Mesenchymal stem cell (in vitro differentiated cells and primary cell): Measurements from ENCODE around the gene SMYD1.

Experiments used
- DNase-seq: peaks from one replicate; pipeline ENCODE4 v3.0.0-alpha.2; 2013
- H2AFZ ChIP-seq: one replicate; pipeline ENCODE4 v1.6.1; 2013; ENCODE audit warnings: low read depth, mild to moderate bottlenecking, control low read depth, inconsistent platforms, low read length, moderate library complexity
- H2AK5ac ChIP-seq: 2 replicates; pipeline ENCODE4 v1.6.1; 2013; ENCODE audit warnings: low read length, moderate library complexity, mild to moderate bottlenecking, inconsistent platforms; ENCODE audit not compliant: severe bottlenecking
- H2BK120ac ChIP-seq: one replicate; pipeline ENCODE4 v1.6.1; 2013; ENCODE audit warnings: low read depth, mild to moderate bottlenecking, inconsistent platforms, low read length, moderate library complexity
- H2BK12ac ChIP-seq, 2 experiments: one replicate each; pipeline ENCODE4 v1.6.1; 2013; ENCODE audit warnings: inconsistent platforms in 2 of 2, low read length in 2 of 2, mild to moderate bottlenecking in 2 of 2, moderate library complexity in 2 of 2, control low read depth in 1 of 2
- H2BK15ac ChIP-seq: one replicate; pipeline ENCODE4 v1.6.1; 2013; ENCODE audit warnings: mild to moderate bottlenecking, low read depth, inconsistent platforms; ENCODE audit not compliant: poor library complexity, severe bottlenecking
- H2BK5ac ChIP-seq: 2 replicates; pipeline ENCODE4 v1.6.1; 2013; ENCODE audit warnings: low read depth, mild to moderate bottlenecking, low read length, control low read depth, inconsistent platforms; ENCODE audit not compliant: poor library complexity, severe bottlenecking
- H3K14ac ChIP-seq, 2 experiments: one replicate each; pipeline ENCODE4 v1.6.1; 2013; ENCODE audit warnings: inconsistent platforms in 2 of 2, low read length in 2 of 2, control low read depth in 1 of 2, mild to moderate bottlenecking in 1 of 2, moderate library complexity in 1 of 2
- H3K18ac ChIP-seq, 2 experiments: one replicate each; pipeline ENCODE4 v1.6.1; 2013; ENCODE audit warnings: inconsistent platforms in 2 of 2, low read length in 2 of 2, control low read depth in 1 of 2, low read depth in 1 of 2, mild to moderate bottlenecking in 1 of 2
- H3K23ac ChIP-seq, 2 experiments: one replicate each; pipeline ENCODE4 v1.6.1; 2013; ENCODE audit warnings: inconsistent platforms in 2 of 2, low read length in 2 of 2, mild to moderate bottlenecking in 2 of 2, moderate library complexity in 2 of 2, control low read depth in 1 of 2
- H3K27ac ChIP-seq: 2 replicates; pipeline ENCODE4 v1.5.1; 2013; ENCODE audit warnings: mild to moderate bottlenecking, moderate library complexity, low read length, control low read depth, inconsistent platforms; ENCODE audit not compliant: poor library complexity, severe bottlenecking
- H3K27me3 ChIP-seq, 2 experiments: 2 replicates each; pipeline versions ENCODE4 v1.6.1 to v1.7.0; 2013; ENCODE audit warnings: low read length in 2 of 2, mild to moderate bottlenecking in 2 of 2, moderate library complexity in 2 of 2, control low read depth in 1 of 2, inconsistent platforms in 1 of 2; ENCODE audit not compliant: control insufficient read depth in 1 of 2, insufficient read depth in 1 of 2
- H3K36me3 ChIP-seq, 2 experiments: 2 replicates each; pipeline versions ENCODE4 v1.6.1 to v1.7.0; 2013; ENCODE audit warnings: low read length in 2 of 2, control low read depth in 1 of 2, inconsistent platforms in 1 of 2, low read depth in 1 of 2, mild to moderate bottlenecking in 1 of 2; ENCODE audit not compliant: insufficient read depth in 2 of 2, control insufficient read depth in 1 of 2
- H3K4ac ChIP-seq, 2 experiments: one replicate each; pipeline ENCODE4 v1.6.1; 2013; ENCODE audit warnings: inconsistent platforms in 2 of 2, low read length in 2 of 2, mild to moderate bottlenecking in 2 of 2, moderate library complexity in 2 of 2, control low read depth in 1 of 2, low read depth in 1 of 2
- H3K4me1 ChIP-seq: 2 replicates; pipeline ENCODE4 v1.6.1; 2013; ENCODE audit warnings: low read depth, low read length, control low read depth; ENCODE audit not compliant: control insufficient read depth, insufficient read depth
- H3K4me2 ChIP-seq: 2 replicates; pipeline ENCODE4 v1.6.1; 2013; ENCODE audit warnings: low read length, mild to moderate bottlenecking, inconsistent platforms; ENCODE audit not compliant: poor library complexity, severe bottlenecking
- H3K4me3 ChIP-seq, 2 experiments: 2 replicates each; pipeline versions ENCODE4 v1.5.1 to v1.7.0; 2013; ENCODE audit warnings: low read length in 2 of 2, mild to moderate bottlenecking in 2 of 2, control low read depth in 1 of 2, low read depth in 1 of 2; ENCODE audit not compliant: insufficient read depth in 1 of 2
- H3K79me1 ChIP-seq: replicated peaks from 2 replicates; pipeline ENCODE4 v1.6.1; 2013; ENCODE audit warnings: mild to moderate bottlenecking, control low read depth, low read length, inconsistent platforms; ENCODE audit not compliant: poor library complexity, severe bottlenecking
- H3K9ac ChIP-seq: 2 replicates; pipeline ENCODE4 v1.7.0; 2013; ENCODE audit warnings: mild to moderate bottlenecking, low read length, moderate library complexity
- H3K9me3 ChIP-seq: 2 replicates; pipeline ENCODE4 v1.7.0; 2013; ENCODE audit warnings: mild to moderate bottlenecking, low read length; ENCODE audit not compliant: control insufficient read depth
- H4K8ac ChIP-seq: one replicate; pipeline ENCODE4 v1.6.1; 2013; ENCODE audit warnings: inconsistent platforms, mild to moderate bottlenecking, low read length, moderate library complexity
- H4K91ac ChIP-seq: one replicate; pipeline ENCODE4 v1.6.1; 2013; ENCODE audit warnings: mild to moderate bottlenecking, low read length, inconsistent platforms
- WGBS: methylation state at CpG from one replicate; pipeline ENCODE4 v1.1.7; 2013; ENCODE audit warnings: mixed read lengths; 5-methylcytosine and 5-hydroxymethylcytosine counted together

SMYD1 gene

DNA sequence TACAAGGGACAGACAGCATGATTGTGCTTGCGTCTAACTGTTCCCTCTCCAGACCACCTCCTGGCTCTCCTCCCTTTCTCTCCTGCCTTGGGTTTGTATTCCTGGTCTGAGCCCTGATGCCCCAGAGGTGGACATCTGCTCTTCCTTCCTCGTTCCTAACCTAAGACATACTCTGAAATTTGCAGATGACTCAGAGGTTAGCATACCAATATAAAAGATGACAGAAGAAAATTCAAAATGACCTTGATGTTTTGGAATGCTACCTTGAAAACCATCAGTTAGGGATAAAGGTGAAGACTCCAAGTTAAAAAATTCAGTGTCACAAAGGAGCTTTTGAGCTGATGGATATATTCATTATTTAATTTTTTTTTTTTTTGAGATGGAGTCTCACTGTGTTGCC lies 12.9 kb downstream of the SMYD1 start:
- Histone ChIP-seq H2AFZ (no peak overlapping the region), H3K4ac (no peak overlapping the region), H3K4me3 (no peak overlapping the region), H2BK15ac (no peak overlapping the region), H2BK120ac (no peak overlapping the region), H3K9ac (no peak overlapping the region), H2BK12ac (no peak overlapping the region), H3K27me3 (peaks cover 0 to 17% of the 10 kb centered on the region in 2 experiments), H3K14ac (no peak overlapping the region), H3K79me1 (no peaks in the 10 kb centered on the region), H3K36me3 (no peaks in the 10 kb centered on the region), H3K27ac (no peak overlapping the region), H3K18ac (peak overlapping the region in 1 of 2 experiments; percentile 2), H3K4me2 (no peak overlapping the region), H2AK5ac (no peak overlapping the region), H4K8ac (no peak overlapping the region), H2BK5ac (no peak overlapping the region), H4K91ac (no peak overlapping the region), H3K9me3 (no peaks in the 10 kb centered on the region), H3K23ac (no peak overlapping the region), H3K4me1 (no peaks in the 10 kb centered on the region)
- WGBS: 100% methylated on average over 1 of the region's 2 CpGs
- no peak for DNase-seq

DNA sequence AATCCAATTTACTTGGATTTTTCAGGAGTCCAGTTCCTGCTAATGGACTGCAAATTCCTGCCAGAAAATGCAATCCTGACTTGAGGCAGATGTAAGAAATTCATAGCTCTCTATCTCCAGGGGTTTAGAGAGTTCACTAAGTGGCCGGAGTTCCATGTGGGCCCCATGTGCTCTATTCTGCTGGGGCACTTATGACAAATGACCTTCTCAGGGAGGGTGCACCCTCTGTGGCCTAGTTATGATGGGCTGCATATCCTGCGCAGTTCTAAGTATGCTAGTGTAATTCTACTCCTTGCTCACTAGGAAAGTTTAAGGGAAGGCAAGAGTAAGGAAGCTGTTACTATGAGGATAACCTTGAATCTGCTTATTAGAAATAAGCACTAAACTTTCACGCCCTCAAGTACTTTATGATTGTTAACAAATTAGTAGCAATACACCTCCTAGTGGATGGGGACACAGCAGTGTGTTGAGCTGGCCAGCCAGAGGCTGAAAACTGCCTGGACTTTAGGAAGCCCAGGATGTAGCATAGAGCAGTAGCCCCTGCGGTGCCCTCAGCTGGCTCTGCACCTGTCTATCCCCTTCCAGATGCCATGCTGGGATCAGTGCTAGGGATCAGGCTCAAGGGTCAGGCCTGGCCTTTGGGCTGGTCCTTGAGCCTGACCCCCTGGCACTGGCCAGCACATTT lies 14.4 kb downstream of the SMYD1 start:
- no peak overlapping the region for H2AK5ac ChIP-seq
- no peak overlapping the region for H3K4me3 ChIP-seq
- H2AFZ ChIP-seq: no peak overlapping the region
- H3K18ac ChIP-seq: no peak overlapping the region
- no peak overlapping the region for H2BK12ac ChIP-seq
- no peak overlapping the region for H3K9ac ChIP-seq
- no peaks in the 10 kb centered on the region for H3K36me3 ChIP-seq
- H3K27me3 ChIP-seq: peaks cover 0 to 17% of the 10 kb centered on the region in 2 experiments
- no peak overlapping the region for H3K27ac ChIP-seq
- H3K4me1 ChIP-seq: no peaks in the 10 kb centered on the region
- H3K79me1 ChIP-seq: no peaks in the 10 kb centered on the region
- H3K9me3 ChIP-seq: no peaks in the 10 kb centered on the region
- no peak for DNase-seq
- H2BK5ac ChIP-seq: no peak overlapping the region
- H3K4ac ChIP-seq: no peak overlapping the region
- H2BK120ac ChIP-seq: no peak overlapping the region
- no peak overlapping the region for H3K14ac ChIP-seq
- H2BK15ac ChIP-seq: no peak overlapping the region
- H3K4me2 ChIP-seq: no peak overlapping the region
- H4K91ac ChIP-seq: no peak overlapping the region
- H3K23ac ChIP-seq: no peak overlapping the region
- no peak overlapping the region for H4K8ac ChIP-seq
- WGBS: 73% methylated on average over 4 of the region's 4 CpGs

DNA sequence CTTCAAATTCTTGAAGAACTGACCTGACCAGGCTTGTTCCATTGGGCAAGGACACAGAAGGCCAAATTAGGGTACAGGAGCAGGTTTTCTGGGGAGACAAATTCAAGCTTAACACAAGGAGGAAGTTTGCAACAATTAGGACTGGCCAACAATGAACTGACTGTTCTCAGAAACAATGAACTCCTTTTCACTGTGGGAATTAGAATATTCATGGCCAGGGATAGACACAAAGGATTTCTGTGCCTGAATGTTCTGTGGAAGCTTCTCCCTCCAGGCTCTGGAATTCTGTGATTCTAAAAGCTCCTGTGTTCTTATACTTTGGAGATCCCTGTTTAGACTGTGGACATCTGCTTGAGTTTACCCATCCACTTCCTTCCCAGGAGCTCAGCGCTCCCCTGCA lies 15.2 kb downstream of the SMYD1 start:
- no peak overlapping the region for H2BK120ac ChIP-seq
- no peak overlapping the region for H2BK5ac ChIP-seq
- H3K14ac ChIP-seq: no peak overlapping the region
- H3K36me3 ChIP-seq: no peaks in the 10 kb centered on the region
- no peak overlapping the region for H4K91ac ChIP-seq
- no peak overlapping the region for H3K4me3 ChIP-seq
- H3K4ac ChIP-seq: no peak overlapping the region
- no peaks in the 10 kb centered on the region for H3K9me3 ChIP-seq
- no peak overlapping the region for H3K23ac ChIP-seq
- no peak overlapping the region for H2AK5ac ChIP-seq
- H3K79me1 ChIP-seq: no peaks in the 10 kb centered on the region
- H3K27ac ChIP-seq: no peak overlapping the region
- no peak for DNase-seq
- no peak overlapping the region for H3K4me2 ChIP-seq
- no peak overlapping the region for H2BK15ac ChIP-seq
- no CpG with 5 or more reads among the region's 1 CpG for WGBS
- no peak overlapping the region for H2BK12ac ChIP-seq
- no peak overlapping the region for H3K18ac ChIP-seq
- H3K4me1 ChIP-seq: peaks cover 2% of the 10 kb centered on the region
- peaks cover 0 to 17% of the 10 kb centered on the region in 2 experiments for H3K27me3 ChIP-seq
- H2AFZ ChIP-seq: no peak overlapping the region
- no peak overlapping the region for H3K9ac ChIP-seq
- no peak overlapping the region for H4K8ac ChIP-seq

DNA sequence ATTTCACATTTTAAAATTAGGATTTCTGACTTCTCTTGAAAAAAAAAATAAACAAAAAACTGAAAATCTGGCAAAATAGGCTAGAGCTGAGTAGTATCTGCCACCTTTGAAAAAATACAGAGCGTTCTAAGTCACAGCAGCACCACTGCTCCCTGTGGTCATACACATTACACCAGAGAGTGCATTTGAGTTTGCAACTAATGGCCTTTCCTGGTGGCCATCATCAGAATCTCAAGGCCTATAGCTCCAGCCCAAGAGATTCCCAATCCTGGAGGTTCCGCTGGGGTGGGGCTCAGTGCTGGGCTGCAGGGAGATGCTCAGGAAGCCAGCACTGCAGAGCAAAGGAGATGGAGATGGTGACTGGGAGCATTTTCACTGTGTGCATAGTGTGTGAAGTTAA lies 17.5 kb downstream of the SMYD1 start:
- Histone ChIP-seq H2BK120ac (no peak overlapping the region), H3K18ac (no peak overlapping the region), H3K23ac (no peak overlapping the region), H3K4me3 (no peak overlapping the region), H2AFZ (no peak overlapping the region), H3K79me1 (no peaks in the 10 kb centered on the region), H2BK15ac (no peak overlapping the region), H3K27me3 (peaks cover 0 to 17% of the 10 kb centered on the region in 2 experiments), H3K4ac (no peak overlapping the region), H2BK12ac (no peak overlapping the region), H3K9ac (no peak overlapping the region), H3K36me3 (no peaks in the 10 kb centered on the region), H3K9me3 (no peaks in the 10 kb centered on the region), H4K8ac (no peak overlapping the region), H3K27ac (no peak overlapping the region), H2AK5ac (no peak overlapping the region), H3K4me2 (no peak overlapping the region), H2BK5ac (no peak overlapping the region), H3K4me1 (peaks cover 2% of the 10 kb centered on the region), H3K14ac (no peak overlapping the region), H4K91ac (no peak overlapping the region)
- 92% methylated on average over 2 of the region's 2 CpGs for WGBS
- DNase-seq: no peak
